ENCODE data around the gene GUCD1.

DNA sequence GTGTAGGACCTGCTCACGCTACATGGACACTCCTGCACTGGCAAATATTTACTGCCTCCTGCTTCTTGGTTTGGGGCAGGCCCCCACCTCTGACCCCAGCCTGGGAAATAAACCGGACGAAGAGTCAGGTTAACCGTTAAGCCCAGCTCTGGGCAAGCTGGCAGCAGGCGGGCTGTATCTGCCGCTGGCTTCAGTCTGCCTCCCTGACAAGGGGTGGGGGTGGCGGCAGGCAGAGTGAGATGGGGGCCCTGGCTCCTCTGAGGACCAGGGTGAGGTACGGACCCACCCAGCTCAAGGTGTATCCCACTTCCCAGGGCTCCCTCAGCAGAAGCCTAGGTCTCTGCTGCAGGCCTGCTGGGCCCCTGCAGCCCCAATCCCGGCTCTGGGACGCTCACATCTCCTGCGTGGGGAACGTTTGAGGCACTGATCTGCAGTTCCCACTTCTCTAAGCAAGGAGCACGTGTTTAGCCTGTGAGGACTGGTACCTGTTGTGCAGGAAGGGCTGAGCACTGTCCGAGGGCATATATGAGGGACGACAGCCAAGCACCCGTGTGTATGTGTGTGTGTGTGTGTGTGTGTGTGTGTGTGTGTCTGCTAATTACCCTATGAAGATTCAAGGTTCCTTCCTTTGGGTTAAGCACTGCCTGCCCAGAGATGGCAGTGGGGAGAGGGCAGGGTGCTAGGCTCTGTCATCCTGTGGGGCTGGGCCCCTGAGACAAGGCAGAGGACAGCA, 39.1 kb upstream of the GUCD1 start:
- TF ChIP-seq CTCF (IDR thresholded peaks at IDR 0.05) (no peak), JUNB (IDR thresholded peaks at IDR 0.05) (no peak), POLR2A (IDR thresholded peaks at IDR 0.05; ENCODE audit: low read length) (no peak), PHF8 (IDR thresholded peaks at IDR 0.05; ENCODE audit: borderline replicate concordance, low read depth) (no peak), RAD21 (conservative IDR thresholded peaks at IDR 0.05 in 1 of 2, IDR thresholded peaks at IDR 0.05 in 1 of 2) (no peak), EP300 (IDR thresholded peaks at IDR 0.05) (no peak), MAFK (IDR thresholded peaks at IDR 0.05; ENCODE audit: partially characterized antibody) (no peak), NR3C1 (IDR thresholded peaks at IDR 0.05) (no peak), MAZ (IDR thresholded peaks at IDR 0.05; ENCODE audit: borderline replicate concordance, low read depth, low read length) (no peak), FOSL2 (IDR thresholded peaks at IDR 0.05) (no peak), FOSL2 (CRISPR knock-in tag; IDR thresholded peaks at IDR 0.05) (no peak), NFE2L2 (conservative IDR thresholded peaks at IDR 0.05; ENCODE audit: low read length) (no peak)
- TF ChIP-seq, protein P1, sequence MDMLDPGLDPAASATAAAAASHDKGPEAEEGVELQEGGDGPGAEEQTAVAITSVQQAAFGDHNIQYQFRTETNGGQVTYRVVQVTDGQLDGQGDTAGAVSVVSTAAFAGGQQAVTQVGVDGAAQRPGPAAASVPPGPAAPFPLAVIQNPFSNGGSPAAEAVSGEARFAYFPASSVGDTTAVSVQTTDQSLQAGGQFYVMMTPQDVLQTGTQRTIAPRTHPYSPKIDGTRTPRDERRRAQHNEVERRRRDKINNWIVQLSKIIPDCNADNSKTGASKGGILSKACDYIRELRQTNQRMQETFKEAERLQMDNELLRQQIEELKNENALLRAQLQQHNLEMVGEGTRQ (IDR thresholded peaks at IDR 0.05), result no peak
- TF ChIP-seq, protein P2, sequence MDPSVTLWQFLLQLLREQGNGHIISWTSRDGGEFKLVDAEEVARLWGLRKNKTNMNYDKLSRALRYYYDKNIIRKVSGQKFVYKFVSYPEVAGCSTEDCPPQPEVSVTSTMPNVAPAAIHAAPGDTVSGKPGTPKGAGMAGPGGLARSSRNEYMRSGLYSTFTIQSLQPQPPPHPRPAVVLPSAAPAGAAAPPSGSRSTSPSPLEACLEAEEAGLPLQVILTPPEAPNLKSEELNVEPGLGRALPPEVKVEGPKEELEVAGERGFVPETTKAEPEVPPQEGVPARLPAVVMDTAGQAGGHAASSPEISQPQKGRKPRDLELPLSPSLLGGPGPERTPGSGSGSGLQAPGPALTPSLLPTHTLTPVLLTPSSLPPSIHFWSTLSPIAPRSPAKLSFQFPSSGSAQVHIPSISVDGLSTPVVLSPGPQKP (IDR thresholded peaks at IDR 0.05; ENCODE audit: low read depth, low read length), result no peak
- TF ChIP-seq, protein P3, sequence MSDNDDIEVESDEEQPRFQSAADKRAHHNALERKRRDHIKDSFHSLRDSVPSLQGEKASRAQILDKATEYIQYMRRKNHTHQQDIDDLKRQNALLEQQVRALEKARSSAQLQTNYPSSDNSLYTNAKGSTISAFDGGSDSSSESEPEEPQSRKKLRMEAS (IDR thresholded peaks at IDR 0.05), result no peak
